Measurements from ENCODE around the gene CCDC121.

DNA sequence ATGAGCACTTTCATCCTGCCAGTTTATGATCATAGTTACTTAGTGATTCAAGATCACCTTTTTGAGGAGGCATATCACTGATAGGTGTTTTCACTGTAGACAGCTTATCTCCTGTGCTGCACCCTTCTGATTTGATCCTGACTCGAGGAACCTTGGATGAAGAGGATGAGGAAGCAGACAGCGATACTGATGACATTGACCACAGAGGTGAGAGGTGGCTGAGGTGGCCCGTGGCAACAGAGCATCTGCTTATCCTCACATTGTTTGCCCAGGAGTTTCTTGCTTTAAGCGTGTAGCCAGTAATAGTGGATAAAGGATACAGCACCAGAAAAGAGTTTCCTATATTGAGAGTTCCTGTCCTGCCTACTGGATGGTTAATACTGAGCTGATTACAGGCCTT lies 18.9 kb upstream of the CCDC121 start:
- TF ChIP-seq, protein P1, sequence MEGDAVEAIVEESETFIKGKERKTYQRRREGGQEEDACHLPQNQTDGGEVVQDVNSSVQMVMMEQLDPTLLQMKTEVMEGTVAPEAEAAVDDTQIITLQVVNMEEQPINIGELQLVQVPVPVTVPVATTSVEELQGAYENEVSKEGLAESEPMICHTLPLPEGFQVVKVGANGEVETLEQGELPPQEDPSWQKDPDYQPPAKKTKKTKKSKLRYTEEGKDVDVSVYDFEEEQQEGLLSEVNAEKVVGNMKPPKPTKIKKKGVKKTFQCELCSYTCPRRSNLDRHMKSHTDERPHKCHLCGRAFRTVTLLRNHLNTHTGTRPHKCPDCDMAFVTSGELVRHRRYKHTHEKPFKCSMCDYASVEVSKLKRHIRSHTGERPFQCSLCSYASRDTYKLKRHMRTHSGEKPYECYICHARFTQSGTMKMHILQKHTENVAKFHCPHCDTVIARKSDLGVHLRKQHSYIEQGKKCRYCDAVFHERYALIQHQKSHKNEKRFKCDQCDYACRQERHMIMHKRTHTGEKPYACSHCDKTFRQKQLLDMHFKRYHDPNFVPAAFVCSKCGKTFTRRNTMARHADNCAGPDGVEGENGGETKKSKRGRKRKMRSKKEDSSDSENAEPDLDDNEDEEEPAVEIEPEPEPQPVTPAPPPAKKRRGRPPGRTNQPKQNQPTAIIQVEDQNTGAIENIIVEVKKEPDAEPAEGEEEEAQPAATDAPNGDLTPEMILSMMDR (IDR thresholded peaks at IDR 0.05), result no peak
- TF ChIP-seq POLR2A (IDR thresholded peaks at IDR 0.05), result no peak
